ENCODE data around the gene SFXN3.

GRCh38 chr10:101044117-101044516 lies 13.1 kb downstream of the SFXN3 start:
- TF ChIP-seq CTCF (IDR thresholded peaks at IDR 0.05) (no peak), POLR2A (IDR thresholded peaks at IDR 0.05) (no peak)

Measured in testis (tissue), 2 donors.